ENCODE results near the gene MRPS9.
A peak's percentile ranks its signal among the peaks of the same experiment; 100 is the strongest.

The MRPS9 gene

GRCh38 chr2:105034170-105034569 lies 3.7 kb upstream of the MRPS9 start:
- no peak overlapping the region for H3K27ac ChIP-seq
- no peak for TF ChIP-seq CTCF (conservative IDR thresholded peaks at IDR 0.05; ENCODE audit: low read depth, low read length)
- H3K36me3 ChIP-seq (ENCODE audit: insufficient read depth), result no peaks in the 10 kb centered on the region
- no peak overlapping the region for H2AFZ ChIP-seq (ENCODE audit: low read depth)
- no peak overlapping the region for H3K9ac ChIP-seq
- peaks cover 5% of the 10 kb centered on the region; the same call in 1 of the 2 replicates for H3K79me2 ChIP-seq (ENCODE audit: insufficient read depth, low read depth)
- H3K4me1 ChIP-seq (ENCODE audit: low read depth, poor library complexity, severe bottlenecking), result peaks cover 12% of the 10 kb centered on the region
- H4K20me1 ChIP-seq (ENCODE audit: insufficient read depth), result no peaks in the 10 kb centered on the region
- no peaks in the 10 kb centered on the region for H3K27me3 ChIP-seq (ENCODE audit: insufficient read depth, low read depth)
- no peak overlapping the region for H3K4me2 ChIP-seq
- no peak overlapping the region for H3K4me3 ChIP-seq (IDR thresholded peaks at IDR 0.05; ENCODE audit: insufficient read depth, low read depth, low read length)

- Histone ChIP-seq H3K4me2 (peak overlapping the region; percentile 42), H3K27ac (peak overlapping the region; percentile 46), H2AFZ (ENCODE audit: low read depth) (peak overlapping the region; percentile 87), H3K4me3 (IDR thresholded peaks at IDR 0.05; ENCODE audit: insufficient read depth, low read depth, low read length) (peak overlapping the region; percentile 86), H3K4me1 (ENCODE audit: low read depth, poor library complexity, severe bottlenecking) (peaks cover 50% of the 10 kb centered on the region), H3K36me3 (ENCODE audit: insufficient read depth) (no peaks in the 10 kb centered on the region), H4K20me1 (ENCODE audit: insufficient read depth) (no peaks in the 10 kb centered on the region), H3K79me2 (ENCODE audit: insufficient read depth, low read depth) (peaks cover 38% of the 10 kb centered on the region; the same call in 1 of the 2 replicates), H3K9ac (peak overlapping the region; percentile 82), H3K27me3 (ENCODE audit: insufficient read depth, low read depth) (no peaks in the 10 kb centered on the region)
- no peak for TF ChIP-seq CTCF (conservative IDR thresholded peaks at IDR 0.05; ENCODE audit: low read depth, low read length)
These were observed 653 bp downstream of the MRPS9 start for GRCh38 chr2:105038383-105039061.

DNA sequence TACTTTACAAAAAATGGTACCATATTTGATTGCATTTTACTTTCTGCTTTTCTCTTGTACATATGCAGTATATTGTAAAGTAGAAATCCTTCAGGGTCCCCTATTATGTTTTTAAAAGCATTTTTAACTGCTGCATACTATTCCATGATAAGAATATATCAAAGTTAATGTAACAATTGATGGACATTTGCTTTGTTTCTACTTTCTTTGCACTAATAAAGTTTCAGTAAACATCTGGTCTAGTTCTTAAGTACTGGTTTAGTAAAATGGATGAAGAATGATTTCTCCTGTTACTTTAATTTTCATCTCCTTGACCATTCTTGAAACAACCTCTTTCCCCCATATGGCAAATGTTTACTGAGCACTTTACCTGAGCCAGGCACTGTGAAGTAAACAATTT lies 1.7 kb downstream of the MRPS9 start:
- H2AFZ ChIP-seq (ENCODE audit: low read depth), result no peak overlapping the region
- no peaks in the 10 kb centered on the region for H3K27me3 ChIP-seq (ENCODE audit: insufficient read depth, low read depth)
- peak overlapping the region; percentile 42; the same call in 1 of the 2 replicates for H3K4me2 ChIP-seq
- H3K79me2 ChIP-seq (ENCODE audit: insufficient read depth, low read depth), result peaks cover 38% of the 10 kb centered on the region; the same call in 1 of the 2 replicates
- no peak overlapping the region for H3K4me3 ChIP-seq (IDR thresholded peaks at IDR 0.05; ENCODE audit: insufficient read depth, low read depth, low read length)
- H3K9ac ChIP-seq, result no peak overlapping the region
- H3K4me1 ChIP-seq (ENCODE audit: low read depth, poor library complexity, severe bottlenecking), result peaks cover 50% of the 10 kb centered on the region
- no peak for TF ChIP-seq CTCF (conservative IDR thresholded peaks at IDR 0.05; ENCODE audit: low read depth, low read length)
- no peak overlapping the region for H3K27ac ChIP-seq
- no peaks in the 10 kb centered on the region for H4K20me1 ChIP-seq (ENCODE audit: insufficient read depth)
- H3K36me3 ChIP-seq (ENCODE audit: insufficient read depth), result no peaks in the 10 kb centered on the region

GRCh38 chr2:105042189-105042588 lies 4.3 kb downstream of the MRPS9 start:
- no peak for TF ChIP-seq CTCF (conservative IDR thresholded peaks at IDR 0.05; ENCODE audit: low read depth, low read length)
- Histone ChIP-seq H3K79me2 (ENCODE audit: insufficient read depth, low read depth) (peaks cover 38% of the 10 kb centered on the region; the same call in 1 of the 2 replicates), H2AFZ (ENCODE audit: low read depth) (no peak overlapping the region), H3K27me3 (ENCODE audit: insufficient read depth, low read depth) (no peaks in the 10 kb centered on the region), H3K9ac (no peak overlapping the region), H3K4me3 (IDR thresholded peaks at IDR 0.05; ENCODE audit: insufficient read depth, low read depth, low read length) (no peak overlapping the region), H3K27ac (peak overlapping the region; percentile 15; the same call in 1 of the 2 replicates), H3K4me2 (peak overlapping the region; percentile 2), H3K4me1 (ENCODE audit: low read depth, poor library complexity, severe bottlenecking) (peaks cover 45% of the 10 kb centered on the region), H4K20me1 (ENCODE audit: insufficient read depth) (no peaks in the 10 kb centered on the region), H3K36me3 (ENCODE audit: insufficient read depth) (no peaks in the 10 kb centered on the region)
